ENCODE data around the gene KIAA1614. TPM values are rescaled to one million over a fixed set of nuclear protein-coding genes. Genes with fewer than 3 reads are reported as not detected.

KIAA1614 gene
- total RNA-seq, 1 donor from 2014 or later: 0.56 TPM

DNA sequence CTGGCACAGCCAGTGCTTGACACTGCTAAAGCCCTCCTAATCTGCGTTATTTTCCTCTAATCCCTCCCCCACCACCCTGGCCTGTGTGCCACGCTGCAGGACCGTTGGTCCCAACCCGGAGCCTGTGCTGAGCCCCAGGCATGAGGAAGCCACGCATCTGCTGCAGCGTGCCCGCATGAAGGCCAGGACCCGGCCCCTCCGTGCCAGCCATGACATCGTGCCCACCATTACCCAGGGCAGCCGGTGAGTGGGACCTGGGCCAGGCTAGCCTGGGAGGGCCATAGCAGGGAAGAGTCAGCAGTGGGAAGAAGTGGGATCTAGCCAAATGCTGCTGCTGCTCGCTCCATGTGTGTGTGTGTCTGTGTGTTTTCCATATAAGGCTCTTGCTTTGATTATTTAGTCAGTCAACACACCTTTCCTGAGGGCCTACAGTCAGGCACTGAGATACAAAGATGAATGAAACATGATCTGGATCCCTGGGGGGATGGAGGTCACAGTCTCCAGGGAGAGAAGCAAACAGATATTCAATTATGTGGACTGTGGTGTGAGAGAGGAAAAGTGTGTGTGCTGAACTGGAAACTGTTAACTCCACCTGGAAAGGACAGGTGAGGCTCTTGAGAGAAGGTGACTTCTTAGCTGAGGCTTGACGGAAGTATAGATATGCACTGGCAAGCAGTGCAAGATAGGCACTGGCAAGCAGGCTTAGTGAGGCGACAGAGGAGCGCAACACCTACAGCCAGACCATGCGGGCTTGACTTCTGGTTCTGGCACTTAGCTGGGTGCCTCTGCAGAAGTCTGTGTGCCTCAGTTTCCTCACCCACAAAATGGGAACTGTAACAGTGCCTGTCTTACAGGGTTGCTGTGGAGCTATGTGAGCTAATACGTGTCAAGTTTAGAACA is 15.9 kb downstream of the KIAA1614 start:
- Histone ChIP-seq H3K9me3 (ENCODE audit: low read depth) (no peaks in the 10 kb centered on the region), H3F3A (ENCODE audit: low read depth) (peaks cover 36% of the 10 kb centered on the region), H3K4me3 (no peak overlapping the region), H3K36me3 (no peaks in the 10 kb centered on the region), H4K20me1 (ENCODE audit: low read depth) (peaks cover 10% of the 10 kb centered on the region), H3K79me2 (ENCODE audit: low read depth) (no peaks in the 10 kb centered on the region), H2AFZ (replicated peaks) (no peak overlapping the region), H3K4me1 (peaks cover 53% of the 10 kb centered on the region), H3K27me3 (no peaks in the 10 kb centered on the region), H3K4me2 (peak overlapping the region; percentile 58), H3K27ac (no peak overlapping the region), H3K9ac (no peak overlapping the region)
- Mint-ChIP-seq H3K9me3 (peaks cover 3% of the 10 kb centered on the region), H3K4me3 (no peak overlapping the region), H3K27me3 (ENCODE audit: insufficient read depth, low read depth) (peaks cover 14% of the 10 kb centered on the region), H3K27ac (peak overlapping the region; percentile 91), H3K4me1 (peaks cover 69% of the 10 kb centered on the region), H3K36me3 (peaks cover 3% of the 10 kb centered on the region)
- no peak for DNase-seq (ENCODE audit: low spot score)
- TF ChIP-seq EZH2phosphoT487 (IDR thresholded peaks at IDR 0.05): no peak

DNA sequence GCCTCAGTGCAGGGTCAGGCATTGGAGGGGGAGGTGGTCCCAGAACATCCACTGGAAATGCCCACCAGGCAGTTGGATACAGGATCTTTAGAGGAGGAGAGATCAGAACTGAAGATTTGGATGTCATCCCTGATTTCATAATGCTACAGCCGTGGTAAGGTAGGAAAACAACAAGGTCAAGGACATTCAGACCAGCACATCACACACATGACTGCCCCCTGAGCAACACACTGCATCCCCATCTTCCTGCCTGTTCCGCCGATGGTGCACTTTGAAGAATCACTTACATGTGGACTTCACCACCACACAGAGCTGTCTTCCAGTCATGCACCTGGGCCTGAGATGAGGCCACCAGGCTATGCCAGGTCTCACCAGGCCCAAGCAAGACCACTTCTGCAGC is 16.7 kb downstream of the KIAA1614 start:
- H3F3A ChIP-seq (ENCODE audit: low read depth): peaks cover 28% of the 10 kb centered on the region
- H3K79me2 ChIP-seq (ENCODE audit: low read depth): no peaks in the 10 kb centered on the region
- H2AFZ ChIP-seq (replicated peaks): no peak overlapping the region
- H3K27me3 Mint-ChIP-seq (ENCODE audit: insufficient read depth, low read depth): peaks cover 12% of the 10 kb centered on the region
- DNase-seq (ENCODE audit: low spot score): no peak
- peaks cover 3% of the 10 kb centered on the region for H3K36me3 Mint-ChIP-seq
- H3K4me3 ChIP-seq: no peak overlapping the region
- H3K4me2 ChIP-seq: no peak overlapping the region
- H3K27ac Mint-ChIP-seq: peak overlapping the region; percentile 91
- H3K9ac ChIP-seq: no peak overlapping the region
- no peak overlapping the region for H3K27ac ChIP-seq
- H3K9me3 Mint-ChIP-seq: peaks cover 3% of the 10 kb centered on the region
- H4K20me1 ChIP-seq (ENCODE audit: low read depth): peaks cover 10% of the 10 kb centered on the region
- H3K36me3 ChIP-seq: no peaks in the 10 kb centered on the region
- peaks cover 45% of the 10 kb centered on the region for H3K4me1 ChIP-seq
- H3K9me3 ChIP-seq (ENCODE audit: low read depth): no peaks in the 10 kb centered on the region
- no peak for TF ChIP-seq EZH2phosphoT487 (IDR thresholded peaks at IDR 0.05)
- no peak for TF ChIP-seq EZH2 (IDR thresholded peaks at IDR 0.05)
- TF ChIP-seq, protein P1, sequence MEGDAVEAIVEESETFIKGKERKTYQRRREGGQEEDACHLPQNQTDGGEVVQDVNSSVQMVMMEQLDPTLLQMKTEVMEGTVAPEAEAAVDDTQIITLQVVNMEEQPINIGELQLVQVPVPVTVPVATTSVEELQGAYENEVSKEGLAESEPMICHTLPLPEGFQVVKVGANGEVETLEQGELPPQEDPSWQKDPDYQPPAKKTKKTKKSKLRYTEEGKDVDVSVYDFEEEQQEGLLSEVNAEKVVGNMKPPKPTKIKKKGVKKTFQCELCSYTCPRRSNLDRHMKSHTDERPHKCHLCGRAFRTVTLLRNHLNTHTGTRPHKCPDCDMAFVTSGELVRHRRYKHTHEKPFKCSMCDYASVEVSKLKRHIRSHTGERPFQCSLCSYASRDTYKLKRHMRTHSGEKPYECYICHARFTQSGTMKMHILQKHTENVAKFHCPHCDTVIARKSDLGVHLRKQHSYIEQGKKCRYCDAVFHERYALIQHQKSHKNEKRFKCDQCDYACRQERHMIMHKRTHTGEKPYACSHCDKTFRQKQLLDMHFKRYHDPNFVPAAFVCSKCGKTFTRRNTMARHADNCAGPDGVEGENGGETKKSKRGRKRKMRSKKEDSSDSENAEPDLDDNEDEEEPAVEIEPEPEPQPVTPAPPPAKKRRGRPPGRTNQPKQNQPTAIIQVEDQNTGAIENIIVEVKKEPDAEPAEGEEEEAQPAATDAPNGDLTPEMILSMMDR (IDR thresholded peaks at IDR 0.05): no peak
- no peaks in the 10 kb centered on the region for H3K27me3 ChIP-seq
- H3K4me1 Mint-ChIP-seq: peaks cover 63% of the 10 kb centered on the region
- peak overlapping the region; percentile 64 for H3K4me3 Mint-ChIP-seq

DNA sequence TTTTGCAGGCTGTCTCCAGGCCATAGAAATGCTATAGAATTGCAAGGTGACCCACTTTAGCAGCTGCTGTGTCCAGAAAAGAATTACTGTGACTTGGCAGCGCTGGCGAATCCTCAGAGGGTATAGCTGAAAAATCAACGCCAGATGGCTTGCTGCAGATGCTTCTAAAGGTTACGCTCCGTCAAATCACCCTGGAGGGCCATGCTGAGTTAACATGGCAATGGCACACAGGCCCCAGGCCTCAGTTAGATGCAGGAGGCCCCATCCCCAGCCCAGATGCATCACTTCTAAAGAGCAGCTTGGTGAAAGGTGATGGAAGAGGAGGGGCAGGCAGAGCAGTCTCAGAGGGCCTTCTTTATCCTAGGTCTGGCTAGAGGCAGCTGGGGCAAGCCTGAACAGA is 18.0 kb downstream of the KIAA1614 start:
- Histone ChIP-seq H4K20me1 (ENCODE audit: low read depth) (peaks cover 10% of the 10 kb centered on the region), H3K27ac (no peak overlapping the region), H2AFZ (replicated peaks) (no peak overlapping the region), H3K4me1 (peaks cover 35% of the 10 kb centered on the region), H3F3A (ENCODE audit: low read depth) (peaks cover 18% of the 10 kb centered on the region), H3K4me2 (no peak overlapping the region), H3K9me3 (ENCODE audit: low read depth) (no peaks in the 10 kb centered on the region), H3K9ac (no peak overlapping the region), H3K36me3 (no peaks in the 10 kb centered on the region), H3K4me3 (no peak overlapping the region), H3K79me2 (ENCODE audit: low read depth) (no peaks in the 10 kb centered on the region), H3K27me3 (no peaks in the 10 kb centered on the region)
- Mint-ChIP-seq H3K27ac (no peak overlapping the region), H3K27me3 (ENCODE audit: insufficient read depth, low read depth) (peaks cover 12% of the 10 kb centered on the region), H3K9me3 (peaks cover 3% of the 10 kb centered on the region), H3K4me1 (peaks cover 56% of the 10 kb centered on the region), H3K4me3 (no peak overlapping the region), H3K36me3 (peaks cover 3% of the 10 kb centered on the region)
- TF ChIP-seq EZH2phosphoT487 (IDR thresholded peaks at IDR 0.05): no peak
- TF ChIP-seq, protein P1 (IDR thresholded peaks at IDR 0.05): no peak
- TF ChIP-seq EZH2 (IDR thresholded peaks at IDR 0.05): no peak
- DNase-seq (ENCODE audit: low spot score): no peak

DNA sequence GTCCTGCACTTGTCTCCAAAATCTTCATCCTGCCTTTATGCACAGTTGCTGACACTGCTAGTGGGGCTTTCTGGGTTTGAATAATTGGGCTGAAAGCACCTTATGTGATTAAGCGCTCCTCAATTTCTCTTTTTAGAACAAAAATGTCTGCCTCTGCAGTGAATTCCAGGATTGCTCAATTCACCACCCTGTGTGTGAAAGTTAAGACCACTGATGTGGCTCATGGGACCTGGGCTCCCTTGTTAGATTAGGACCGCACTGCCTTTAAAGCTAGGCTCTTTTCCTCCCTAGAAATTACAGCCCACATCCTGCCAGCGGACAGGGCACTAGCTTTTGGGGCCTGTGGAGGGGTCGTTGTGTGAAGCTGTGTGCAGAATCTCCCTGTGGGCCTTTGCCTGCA is 18.8 kb downstream of the KIAA1614 start:
- Histone ChIP-seq H3K4me1 (peaks cover 28% of the 10 kb centered on the region), H4K20me1 (ENCODE audit: low read depth) (peaks cover 10% of the 10 kb centered on the region), H3K4me2 (no peak overlapping the region), H3K36me3 (no peaks in the 10 kb centered on the region), H3K9ac (no peak overlapping the region), H3K27me3 (no peaks in the 10 kb centered on the region), H3K79me2 (ENCODE audit: low read depth) (no peaks in the 10 kb centered on the region), H3K4me3 (no peak overlapping the region), H3F3A (ENCODE audit: low read depth) (peaks cover 10% of the 10 kb centered on the region), H3K9me3 (ENCODE audit: low read depth) (no peaks in the 10 kb centered on the region), H2AFZ (replicated peaks) (no peak overlapping the region), H3K27ac (no peak overlapping the region)
- TF ChIP-seq EZH2 (IDR thresholded peaks at IDR 0.05) (no peak), EZH2phosphoT487 (IDR thresholded peaks at IDR 0.05) (no peak)
- TF ChIP-seq, protein P1 (IDR thresholded peaks at IDR 0.05): no peak
- no peak for DNase-seq (ENCODE audit: low spot score)
- no peak overlapping the region for H3K4me3 Mint-ChIP-seq
- H3K27me3 Mint-ChIP-seq (ENCODE audit: insufficient read depth, low read depth): peaks cover 12% of the 10 kb centered on the region
- H3K4me1 Mint-ChIP-seq: peaks cover 47% of the 10 kb centered on the region
- H3K36me3 Mint-ChIP-seq: peaks cover 3% of the 10 kb centered on the region
- peaks cover 3% of the 10 kb centered on the region for H3K9me3 Mint-ChIP-seq
- no peak overlapping the region for H3K27ac Mint-ChIP-seq

Data from neural progenitor cell (in vitro differentiated cells).